HG02763 (cell line): ENCODE measurements around the gene WDR46.

Experiments
- ATAC-seq: cut with Tn5 transposase; IDR thresholded peaks from one replicate; pipeline ENCODE4 v1.9.1; 2021; ENCODE audit warnings: mild to moderate bottlenecking, moderate library complexity; ENCODE audit not compliant: unreplicated experiment

WDR46 gene

GRCh38 chr6:33288921-33289783 lies at the start of gene WDR46, which contains the start of gene PFDN6:
WDR46 (minus strand) TSS chr6:33289239; CDS start chr6:33289170, 69 bp downstream.
PFDN6 (plus strand) TSS chr6:33289601; CDS start chr6:33289857, 256 bp downstream.
- ATAC-seq: peak; percentile 77

GRCh38 chr6:33336495-33336894 lies 47.5 kb upstream of the WDR46 start:
- ATAC-seq: no peak

GRCh38 chr6:33335916-33336315 lies 46.9 kb upstream of the WDR46 start:
- ATAC-seq: no peak

DNA sequence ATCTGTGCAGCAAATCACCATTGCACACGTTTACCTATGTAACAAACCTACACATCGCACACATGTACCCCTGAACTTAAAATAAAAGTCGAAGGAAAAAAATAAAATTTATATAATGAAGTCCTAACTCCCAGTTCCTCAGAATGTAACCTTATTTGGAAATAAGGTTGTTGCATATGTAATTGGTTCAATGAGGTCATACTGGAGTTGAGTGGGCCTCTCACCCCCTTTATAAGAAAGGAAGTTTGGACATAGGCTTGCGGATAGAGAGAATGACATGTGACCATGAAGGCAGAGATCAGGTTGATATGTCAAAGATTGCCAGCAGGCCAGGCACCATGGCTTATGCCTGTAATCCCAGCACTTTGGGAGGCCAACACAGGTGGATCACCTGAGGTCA lies 44.6 kb upstream of the WDR46 start:
- no peak for ATAC-seq

- ATAC-seq: no peak
Observed at GRCh38 chr6:33330736-33331135, 41.7 kb upstream of the WDR46 start.

- ATAC-seq: no peak
Observed at GRCh38 chr6:33329058-33329457, 40.0 kb upstream of the WDR46 start.

DNA sequence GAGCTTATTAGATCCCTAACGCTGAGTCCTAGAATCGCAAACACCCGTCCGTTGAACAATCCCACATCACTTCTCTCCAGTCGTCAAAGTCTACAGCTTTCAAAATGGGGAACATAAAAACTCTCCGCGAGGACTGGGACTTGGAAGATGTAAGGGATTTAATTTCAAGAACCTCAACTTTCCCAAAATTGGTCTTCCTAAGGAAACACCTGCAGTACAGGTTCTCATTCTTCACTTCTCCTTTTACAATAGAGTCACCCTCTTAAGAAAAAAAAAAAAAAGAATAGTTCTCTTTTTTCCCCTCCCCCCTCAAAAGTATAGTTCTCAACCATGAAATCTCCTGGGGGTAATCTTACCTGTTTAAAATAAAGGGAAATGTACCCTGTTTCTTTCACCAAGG lies 35.1 kb upstream of the WDR46 start:
- ATAC-seq: no peak

DNA sequence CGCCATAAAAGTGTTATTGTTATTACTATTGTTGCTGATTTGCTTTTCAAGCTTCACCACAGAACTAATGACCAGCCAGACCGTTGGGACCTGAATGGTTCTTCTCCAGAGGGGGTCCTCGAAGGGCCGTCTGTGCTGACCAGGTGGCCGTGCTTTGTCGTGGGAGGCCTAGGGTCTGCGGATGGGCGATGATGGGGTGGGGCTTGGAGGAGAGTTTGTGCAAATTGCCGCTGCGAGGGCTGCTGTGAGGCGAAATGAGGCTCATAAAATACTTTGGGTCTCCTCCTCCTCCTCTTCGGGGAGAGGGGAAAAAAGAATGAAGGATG lies 34.5 kb upstream of the WDR46 start:
- no peak for ATAC-seq

- ATAC-seq: no peak
Observed at GRCh38 chr6:33321227-33321626, 32.2 kb upstream of the WDR46 start.

DNA sequence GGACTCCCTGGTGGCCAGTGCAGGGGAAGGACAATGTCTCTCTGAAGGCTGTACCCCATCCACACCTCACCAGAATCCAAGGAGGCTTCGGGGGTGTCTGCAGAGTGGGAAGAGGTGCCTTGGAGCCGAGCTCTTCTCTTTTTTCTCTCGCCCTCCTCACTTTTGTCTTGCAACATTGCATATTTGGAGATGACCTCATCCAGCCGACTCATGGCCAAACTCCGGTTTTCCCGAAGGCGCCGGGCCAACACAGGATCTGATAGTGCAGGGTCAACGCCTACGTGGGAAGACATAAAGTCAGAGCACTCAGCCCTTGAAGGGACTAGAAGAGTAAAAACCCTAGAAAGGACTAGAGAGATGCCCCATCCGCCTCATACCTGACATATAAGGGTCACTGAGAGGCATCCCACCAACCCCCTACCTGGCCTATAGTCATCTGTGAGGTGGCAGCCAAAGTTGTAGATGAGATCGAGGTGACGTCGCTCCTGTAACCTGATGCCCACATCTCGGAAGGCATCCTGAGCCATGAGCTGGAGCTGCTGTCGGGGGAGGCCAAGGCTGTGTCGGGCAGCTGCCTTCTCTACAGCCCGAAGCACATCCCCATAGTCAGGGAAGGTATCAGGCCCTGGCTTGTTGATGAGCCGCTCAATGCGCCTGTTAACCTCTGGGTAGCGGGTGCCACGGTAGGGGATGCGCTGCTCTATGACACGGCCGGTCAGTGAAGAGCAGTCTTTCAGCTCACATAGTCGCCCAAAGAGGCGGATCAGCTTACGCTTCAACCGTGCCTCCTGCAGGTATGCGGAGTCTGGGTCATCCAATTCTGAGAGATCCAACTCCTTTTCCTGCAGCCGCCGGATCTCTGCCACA lies 31.5 kb upstream of the WDR46 start:
- no peak for ATAC-seq

DNA sequence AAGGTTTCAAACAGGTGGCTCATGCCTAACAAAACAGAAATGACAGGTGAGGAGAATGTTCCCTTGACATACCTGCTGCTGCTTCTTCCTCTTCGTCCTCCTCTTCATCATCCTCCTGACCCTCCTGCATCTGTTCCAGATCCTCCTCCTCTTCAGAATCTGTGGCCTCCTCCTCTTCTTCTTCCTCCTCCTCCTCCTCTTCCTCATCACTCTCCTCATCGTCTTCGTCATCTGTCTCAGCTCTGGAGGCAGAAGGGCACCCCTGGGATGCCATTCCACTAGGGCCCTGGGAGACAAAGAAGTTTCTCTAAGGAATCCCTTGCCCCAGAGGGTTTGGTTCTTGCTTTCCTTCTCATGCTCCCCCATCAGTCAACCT lies 30.9 kb upstream of the WDR46 start:
- ATAC-seq: no peak

DNA sequence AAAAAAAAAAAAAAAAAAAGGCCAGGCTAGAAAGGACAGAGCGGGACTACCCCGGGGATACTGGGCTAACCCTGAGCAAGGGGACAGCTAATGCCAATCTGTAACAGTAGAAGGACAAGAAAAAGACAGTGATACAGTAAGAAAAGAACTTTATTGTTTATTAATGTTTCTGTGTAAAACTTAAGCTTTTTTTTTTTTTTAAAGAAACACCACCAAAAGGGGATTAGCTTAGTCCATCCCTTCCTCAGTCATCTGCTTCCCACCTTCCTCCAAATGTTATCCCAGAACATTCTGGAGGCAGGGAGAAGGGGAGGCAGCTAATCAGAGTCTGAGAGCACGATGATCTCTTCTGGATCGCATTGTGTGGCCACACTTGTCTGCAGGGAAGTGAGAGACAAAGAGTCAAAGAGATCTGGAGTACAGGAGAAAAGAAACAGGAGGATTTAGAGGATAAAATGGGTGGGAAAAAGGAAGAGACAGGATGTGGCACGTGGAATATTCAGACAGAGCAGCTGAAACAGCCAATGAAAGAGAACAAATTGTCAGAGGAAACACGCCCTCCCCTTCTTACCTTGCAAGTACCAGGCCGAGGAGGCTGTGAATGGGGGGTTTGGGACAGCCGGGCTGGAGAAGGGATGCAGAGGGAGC lies 29.5 kb upstream of the WDR46 start:
- no peak for ATAC-seq

DNA sequence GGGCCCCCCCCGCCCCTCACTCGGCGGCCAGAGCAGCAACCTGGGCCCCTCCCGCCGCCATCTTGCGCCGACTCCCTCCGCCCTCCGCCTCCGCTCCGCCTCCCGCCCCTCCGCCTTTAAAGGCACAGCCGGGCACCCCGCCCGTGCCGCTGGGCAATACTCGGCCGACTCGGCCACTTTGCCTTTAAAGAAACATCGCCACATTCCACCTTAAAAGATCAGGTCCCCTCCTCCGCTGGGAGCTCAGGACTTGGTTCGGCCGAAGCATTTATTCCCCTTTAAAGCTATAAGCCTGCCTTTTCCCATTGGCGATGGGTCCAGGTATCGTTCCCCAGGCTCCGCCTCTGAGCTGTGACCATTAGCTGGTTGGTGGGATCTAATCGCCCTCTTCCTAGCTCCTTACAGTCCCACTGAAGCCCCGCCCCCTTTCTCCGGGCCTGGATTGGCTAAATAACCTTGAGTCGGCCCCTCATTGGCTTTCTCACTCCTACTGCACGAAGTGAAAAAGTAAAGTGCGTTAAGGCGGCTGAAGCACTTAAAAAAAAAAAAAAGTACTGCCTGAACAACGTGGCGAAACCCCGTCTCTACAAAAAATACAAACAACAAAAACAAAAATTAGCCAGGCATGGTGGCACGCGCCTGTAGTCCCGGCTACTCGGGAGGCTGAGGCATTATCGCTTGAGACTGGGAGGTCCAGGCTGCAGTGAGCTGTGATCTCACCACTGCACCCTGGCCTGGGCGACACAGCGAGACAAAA lies 28.8 kb upstream of the WDR46 start, which contains the start of gene ZBTB22:
Gene ZBTB22 (minus strand): TSS at position 76 of the 757 bp plus-strand sequence. CDS start 828 bp downstream, outside the sequence.
- ATAC-seq: peak; percentile 51

- ATAC-seq: no peak
Observed at GRCh38 chr6:33317419-33317668, 28.3 kb upstream of the WDR46 start.

GRCh38 chr6:33316603-33317418 lies 27.8 kb upstream of the WDR46 start:
- ATAC-seq: no peak

GRCh38 chr6:33315793-33316602 lies 27.0 kb upstream of the WDR46 start:
- ATAC-seq: no peak

DNA sequence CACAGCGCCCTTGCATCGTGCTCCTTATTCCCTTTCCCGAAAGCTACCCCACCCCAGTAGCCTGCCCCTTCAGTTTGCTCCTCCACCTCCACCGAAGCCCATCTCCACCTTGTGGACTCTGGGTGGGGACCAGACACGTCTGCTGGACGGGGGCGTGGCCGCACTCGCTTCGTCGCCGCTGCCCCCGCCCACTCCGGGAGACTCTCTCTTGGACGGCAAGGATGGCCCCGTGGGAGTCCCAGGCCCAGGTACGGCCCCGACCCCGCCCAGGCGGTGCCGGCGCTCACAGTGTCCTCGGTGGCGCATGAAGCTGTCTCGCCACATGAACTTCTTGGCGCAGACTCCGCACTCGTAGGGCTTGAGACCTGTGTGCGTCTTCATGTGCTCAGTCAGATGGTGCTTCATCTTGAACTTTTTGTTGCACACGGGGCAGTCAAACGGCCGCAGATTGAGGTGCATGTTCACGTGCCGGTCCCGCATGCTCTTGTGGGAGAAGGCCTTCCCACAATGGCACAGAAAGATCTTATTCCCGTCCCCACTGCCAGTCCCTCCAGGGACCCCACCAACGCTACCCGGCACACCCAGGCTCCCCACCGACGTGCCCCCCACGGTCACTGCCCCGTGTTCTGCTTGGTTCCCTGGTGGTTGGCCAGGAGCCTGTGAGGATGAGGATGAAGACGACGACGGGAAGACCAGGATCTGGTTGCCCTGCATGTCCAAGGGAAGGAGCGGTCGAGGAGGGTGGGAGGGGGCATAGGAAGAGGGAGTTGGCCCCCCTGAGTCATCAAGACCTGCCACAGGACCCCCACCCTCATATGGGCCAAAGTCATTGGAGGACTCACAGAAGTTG lies 26.1 kb upstream of the WDR46 start:
- no peak for ATAC-seq

- ATAC-seq: no peak
Observed at GRCh38 chr6:33314515-33314942, 25.5 kb upstream of the WDR46 start.
